ENCODE measurements around the gene STARD3NL. TPM values are rescaled to one million over a fixed set of nuclear protein-coding genes. Genes with fewer than 3 reads are reported as not detected.
"Not testable (repeated sequence)": the region's sequence is repeated elsewhere in the genome, so short reads cannot be mapped to it uniquely, and the experiment has no call there.

STARD3NL gene
- total and polyA plus RNA-seq, 4 experiments from 2014 or later, result 11.4 to 54.4 (median 19.9) TPM

GRCh38 chr7:38169847-38170246, 8.2 kb upstream of the STARD3NL start:
- H3K4me1 Mint-ChIP-seq, result peaks cover 0 to 12% (median 10%) of the 10 kb centered on the region in 4 donors
- POLR2A ChIA-PET (ENCODE audit: partially characterized antibody), result no interaction called here
- H3K36me3 Mint-ChIP-seq, result no peaks in the 10 kb centered on the region
- H3K9me3 Mint-ChIP-seq, result peaks cover 0 to 10% (median 4%) of the 10 kb centered on the region in 8 donors
- Histone ChIP-seq H3K27ac (ENCODE audit: low read depth, low read length) (no peak overlapping the region), H3K4me1 (ENCODE audit: insufficient read depth, low read length) (no peaks in the 10 kb centered on the region), H3K36me3 (ENCODE audit: insufficient read depth, low read length) (no peaks in the 10 kb centered on the region), H3K27me3 (ENCODE audit: insufficient read depth, low read length) (peaks cover 6% of the 10 kb centered on the region), H3K9me3 (ENCODE audit: control insufficient read depth in 1 of 2, low read length in 2 of 2) (no peaks in the 10 kb centered on the region), H3K4me3 (ENCODE audit: low read length in 2 of 2) (no peak overlapping the region)
- no peak for DNase-seq
- peaks cover 10 to 19% of the 10 kb centered on the region in 2 donors for H3K27me3 Mint-ChIP-seq
- CTCF ChIA-PET (ENCODE audit: partially characterized antibody), result interaction anchor here (0.9 to 1.0 kb wide), 2 partner anchors 11 to 198 kb away, joined by 3 read pairs; no protein-coding TSS in a partner anchor
- no peak overlapping the region for H3K27ac Mint-ChIP-seq
- intact Hi-C loops (cut with micrococcal nuclease), result no loop called here
- H3K4me3 Mint-ChIP-seq, result no peak overlapping the region

- H3K27me3 Mint-ChIP-seq, result peaks cover 10 to 19% of the 10 kb centered on the region in 2 donors
- ChIA-PET CTCF (ENCODE audit: partially characterized antibody) (interaction anchor here (1.0 to 1.2 kb wide), 2 partner anchors 10 to 44 kb away, joined by 3 to 4 read pairs; no protein-coding TSS in a partner anchor), POLR2A (ENCODE audit: partially characterized antibody) (no interaction called here)
- peak overlapping the region in 1 of 8 donors; percentile 21 for H3K4me3 Mint-ChIP-seq
- no peaks in the 10 kb centered on the region for H3K36me3 Mint-ChIP-seq
- Histone ChIP-seq H3K36me3 (ENCODE audit: insufficient read depth, low read length) (no peaks in the 10 kb centered on the region), H3K4me3 (ENCODE audit: low read length in 2 of 2) (no peak overlapping the region), H3K27ac (ENCODE audit: low read depth, low read length) (no peak overlapping the region), H3K4me1 (ENCODE audit: insufficient read depth, low read length) (no peaks in the 10 kb centered on the region), H3K27me3 (ENCODE audit: insufficient read depth, low read length) (peaks cover 6% of the 10 kb centered on the region), H3K9me3 (ENCODE audit: control insufficient read depth in 1 of 2, low read length in 2 of 2) (no peaks in the 10 kb centered on the region)
- H3K9me3 Mint-ChIP-seq, result peaks cover 0 to 10% (median 4%) of the 10 kb centered on the region in 8 donors
- peaks cover 0 to 14% (median 10%) of the 10 kb centered on the region in 4 donors for H3K4me1 Mint-ChIP-seq
- no peak overlapping the region for H3K27ac Mint-ChIP-seq
- no peak for DNase-seq
- intact Hi-C loops (cut with micrococcal nuclease), result no loop called here
Measured at GRCh38 chr7:38171623-38172391, 6.2 kb upstream of the STARD3NL start.

- POLR2A ChIA-PET (ENCODE audit: partially characterized antibody), result not testable (repeated sequence)
- peaks cover 24 to 31% (median 27%) of the 10 kb centered on the region in 4 donors for H3K4me1 Mint-ChIP-seq
- CTCF ChIA-PET (ENCODE audit: partially characterized antibody), result interaction anchor here (1.0 to 1.1 kb wide), 2 partner anchors 40 to 194 kb away, joined by 3 read pairs; no protein-coding TSS in a partner anchor
Measured at GRCh38 chr7:38175547-38175946, 2.5 kb upstream of the STARD3NL start.

GRCh38 chr7:38177621-38178003, 433 bp upstream of the STARD3NL start:
- Mint-ChIP-seq H3K36me3 (peaks cover 0 to 11% of the 10 kb centered on the region in 2 donors), H3K27me3 (peaks cover 8 to 13% of the 10 kb centered on the region in 2 donors), H3K27ac (peak overlapping the region; percentile 92 to 98 (median 97)), H3K4me3 (peak overlapping the region; percentile 92 to 100 (median 98)), H3K4me1 (peaks cover 20 to 34% (median 27%) of the 10 kb centered on the region in 4 donors), H3K9me3 (peaks cover 0 to 7% (median 2%) of the 10 kb centered on the region in 8 donors)
- no peaks in the 10 kb centered on the region for H3K36me3 ChIP-seq (ENCODE audit: insufficient read depth, low read length)
- DNase-seq, result no peak
- peaks cover 27% of the 10 kb centered on the region for H3K4me1 ChIP-seq (ENCODE audit: insufficient read depth, low read length)
- peak overlapping the region; percentile 97 to 98 for H3K4me3 ChIP-seq (ENCODE audit: low read length in 2 of 2)
- H3K9me3 ChIP-seq (ENCODE audit: control insufficient read depth in 1 of 2, low read length in 2 of 2), result no peaks in the 10 kb centered on the region
- peaks cover 2% of the 10 kb centered on the region for H3K27me3 ChIP-seq (ENCODE audit: insufficient read depth, low read length)
- peak overlapping the region; percentile 85 for H3K27ac ChIP-seq (ENCODE audit: low read depth, low read length)
- intact Hi-C loops (cut with micrococcal nuclease), result loop anchor here (2.0 kb wide), 1 partner anchor 37 kb away; no protein-coding TSS in a partner anchor
- CTCF ChIA-PET (ENCODE audit: partially characterized antibody), result interaction anchor here (0.6 to 2.4 kb wide), 7 partner anchors 38 to 198 kb away, joined by 3 to 21 read pairs (median 4); no protein-coding TSS in a partner anchor
- POLR2A ChIA-PET (ENCODE audit: partially characterized antibody), result interaction anchor here (0.7 to 1.4 kb wide), 10 partner anchors 10 to 1403 kb away, joined by 3 to 8 read pairs (median 4); no protein-coding TSS in a partner anchor

More at GRCh38 chr7:38175547-38175946, 2.5 kb upstream of the STARD3NL start:
- peaks cover 25% of the 10 kb centered on the region for H3K4me1 ChIP-seq (ENCODE audit: insufficient read depth, low read length)
- H3K4me3 Mint-ChIP-seq; DNase-seq; H3K9me3 ChIP-seq (ENCODE audit: control insufficient read depth in 1 of 2, low read length in 2 of 2); H3K27ac ChIP-seq (ENCODE audit: low read depth, low read length); H3K27me3 ChIP-seq (ENCODE audit: insufficient read depth, low read length); H3K27ac Mint-ChIP-seq; H3K9me3 Mint-ChIP-seq; intact Hi-C loops (cut with micrococcal nuclease); H3K36me3 ChIP-seq (ENCODE audit: insufficient read depth, low read length); H3K4me3 ChIP-seq (ENCODE audit: low read length in 2 of 2): not testable (repeated sequence)
- Mint-ChIP-seq H3K36me3 (peaks cover 0 to 11% of the 10 kb centered on the region in 2 donors), H3K27me3 (peaks cover 10 to 19% of the 10 kb centered on the region in 2 donors)

GRCh38 chr7:38178695-38179344, 775 bp downstream of the STARD3NL start:
- no peaks in the 10 kb centered on the region for H3K9me3 ChIP-seq (ENCODE audit: control insufficient read depth in 1 of 2, low read length in 2 of 2)
- Mint-ChIP-seq H3K27me3 (peaks cover 7 to 9% of the 10 kb centered on the region in 2 donors), H3K9me3 (peaks cover 0 to 1% (median 0%) of the 10 kb centered on the region in 8 donors), H3K27ac (peak overlapping the region; percentile 92 to 97 (median 95)), H3K4me1 (peaks cover 20 to 34% (median 29%) of the 10 kb centered on the region in 4 donors), H3K36me3 (peaks cover under 1 to 11% of the 10 kb centered on the region in 2 donors), H3K4me3 (peak overlapping the region; percentile 92 to 100 (median 96))
- intact Hi-C loops (cut with micrococcal nuclease), result loop anchor here (2.0 kb wide), 1 partner anchor 36 kb away; no protein-coding TSS in a partner anchor
- DNase-seq, result peak in 4 of 5 donors; percentile 60 to 68 (median 62)
- POLR2A ChIA-PET (ENCODE audit: partially characterized antibody), result interaction anchor here (0.9 to 1.3 kb wide), 6 partner anchors 13 to 180 kb away, joined by 3 to 7 read pairs (median 4); no protein-coding TSS in a partner anchor
- H3K4me1 ChIP-seq (ENCODE audit: insufficient read depth, low read length), result peaks cover 27% of the 10 kb centered on the region
- no peaks in the 10 kb centered on the region for H3K27me3 ChIP-seq (ENCODE audit: insufficient read depth, low read length)
- H3K27ac ChIP-seq (ENCODE audit: low read depth, low read length), result peak overlapping the region; percentile 85
- CTCF ChIA-PET (ENCODE audit: partially characterized antibody), result interaction anchor here (0.9 to 2.4 kb wide), 4 partner anchors 37 to 195 kb away, joined by 3 to 21 read pairs (median 9); no protein-coding TSS in a partner anchor
- peak overlapping the region; percentile 97 to 98 for H3K4me3 ChIP-seq (ENCODE audit: low read length in 2 of 2)
- H3K36me3 ChIP-seq (ENCODE audit: insufficient read depth, low read length), result no peaks in the 10 kb centered on the region

GRCh38 chr7:38179776-38180226, 1.8 kb downstream of the STARD3NL start:
- Histone ChIP-seq H3K27me3 (ENCODE audit: insufficient read depth, low read length) (no peaks in the 10 kb centered on the region), H3K9me3 (ENCODE audit: control insufficient read depth in 1 of 2, low read length in 2 of 2) (no peaks in the 10 kb centered on the region), H3K4me3 (ENCODE audit: low read length in 2 of 2) (no peak overlapping the region), H3K4me1 (ENCODE audit: insufficient read depth, low read length) (peaks cover 27% of the 10 kb centered on the region), H3K36me3 (ENCODE audit: insufficient read depth, low read length) (no peaks in the 10 kb centered on the region), H3K27ac (ENCODE audit: low read depth, low read length) (peak overlapping the region; percentile 2)
- ChIA-PET POLR2A (ENCODE audit: partially characterized antibody) (interaction anchor here (1.2 kb wide), 1 partner anchor 36 kb away, joined by 4 read pairs; no protein-coding TSS in a partner anchor), CTCF (ENCODE audit: partially characterized antibody) (interaction anchor here (0.8 to 3.7 kb wide), 6 partner anchors 19 to 194 kb away, joined by 3 to 40 read pairs (median 4); no protein-coding TSS in a partner anchor)
- peaks cover 6 to 11% of the 10 kb centered on the region in 2 donors for H3K36me3 Mint-ChIP-seq
- H3K27ac Mint-ChIP-seq, result peak overlapping the region; percentile 40 to 97 (median 95)
- H3K27me3 Mint-ChIP-seq, result peaks cover under 1% of the 10 kb centered on the region in 2 donors
- intact Hi-C loops (cut with micrococcal nuclease), result loop anchor here (2.0 kb wide), 1 partner anchor 35 kb away; no protein-coding TSS in a partner anchor
- H3K4me3 Mint-ChIP-seq, result peak overlapping the region; percentile 21 to 100 (median 70)
- H3K4me1 Mint-ChIP-seq, result peaks cover 22 to 36% (median 30%) of the 10 kb centered on the region in 4 donors
- DNase-seq, result no peak
- peaks cover 0 to 3% (median 0%) of the 10 kb centered on the region in 8 donors for H3K9me3 Mint-ChIP-seq
